HCT116 (cell line): ENCODE measurements around the gene SSH2. TPM values are rescaled to one million over a fixed set of nuclear protein-coding genes. Genes with fewer than 3 reads are reported as not detected.

Experiments used
- ATAC-seq: fragments of 200-7000 bp; cut with Tn5 transposase; 2 replicates; pipeline ENCODE4 v1.9.1; 2020; ENCODE audit warnings: mild to moderate bottlenecking, moderate library complexity
- BruUV-seq: library from RNA; stranded (reverse); fragments of 400-500 nt; replicated peaks from 2 replicates; lab custom pipeline; 2021; lab: Mats Ljungman, UMichigan
- CTCF ChIA-PET: fragments of 300-600 bp; sonication (Branson Sonifier 250); formaldehyde crosslinking; loops from one replicate; lab custom pipeline; 2021; ENCODE audit warnings: antibody characterized with exemption; lab: Charles Lee
- POLR2A ChIA-PET: fragments of 300-600, 350-600 bp; sonication (Branson Sonifier 250); formaldehyde crosslinking; loops from one replicate; lab custom pipeline; 2021; ENCODE audit warnings: antibody characterized with exemption; lab: Charles Lee
- RAD21 ChIA-PET, 2 experiments: fragments of 300-600 bp; sonication (Branson Sonifier 250); formaldehyde crosslinking; loops; one replicate each; lab custom pipeline; 2023; ENCODE audit warnings: low total read pairs in 2 of 2; ENCODE audit not compliant: uncharacterized antibody in 2 of 2, unreplicated experiment in 2 of 2, low non-redundant PET in 1 of 2; lab: Charles Lee
- DNase-seq: peaks from one replicate; pipeline ENCODE4 v3.0.0-alpha.2; 2010; ENCODE audit warnings: low read depth, low spot score
- H2AFZ ChIP-seq: fragments of 200-600 bp; shearing (Covaris generic), sonication (generic); 2 replicates; pipeline ENCODE4 v1.6.1; 2017; ENCODE audit warnings: low read depth, mixed run types, mixed read lengths, antibody characterized with exemption, low read length; ENCODE audit not compliant: poor library complexity, severe bottlenecking
- H3K27ac ChIP-seq: 2 replicates; pipeline ENCODE4 v1.5.1; 2012; ENCODE audit warnings: low read depth, low read length
- H3K27me3 ChIP-seq: fragments of 200-600 bp; sonication (generic); 2 replicates; pipeline ENCODE4 v1.6.1; 2016; ENCODE audit warnings: mixed run types, low read length, mixed read lengths; ENCODE audit not compliant: insufficient read depth
- H3K36me3 ChIP-seq, 2 experiments: fragments of 200-500 bp in 1 of 2; fragments of 200-600 bp in 1 of 2; sonication (Bioruptor generic) in 1 of 2; sonication (generic) in 1 of 2; 2 replicates each; pipeline versions ENCODE4 v1.5.1 to v1.6.1; 2014 to 2016; ENCODE audit warnings: low read length in 2 of 2, inconsistent platforms in 1 of 2, mixed read lengths in 1 of 2, mixed run types in 1 of 2; ENCODE audit not compliant: insufficient read depth in 2 of 2, control insufficient read depth in 1 of 2
- H3K4me1 ChIP-seq, 2 experiments: fragments of 200-600 bp in 1 of 2; sonication (generic) in 1 of 2; 2 replicates each; pipeline versions ENCODE4 v1.5.1 to v1.6.1; 2012 to 2017; ENCODE audit warnings: low read length in 2 of 2, inconsistent platforms in 1 of 2, mild to moderate bottlenecking in 1 of 2, mixed read lengths in 1 of 2, mixed run types in 1 of 2, moderate library complexity in 1 of 2; ENCODE audit not compliant: insufficient read depth in 2 of 2, control insufficient read depth in 1 of 2
- H3K4me2 ChIP-seq: fragments of 200-600 bp; sonication (generic); 2 replicates; pipeline ENCODE4 v1.6.1; 2017; ENCODE audit warnings: mixed run types, low read length, mixed read lengths
- H3K4me3 ChIP-seq, 2 experiments: fragments of 200-600 bp in 1 of 2; sonication (generic) in 1 of 2; replicated peaks in 1 of 2; 2 replicates each; pipeline ENCODE4 v1.5.1; 2011 to 2016; ENCODE audit warnings: low read length in 2 of 2, control low read depth in 1 of 2, low read depth in 1 of 2, mild to moderate bottlenecking in 1 of 2, mixed read lengths in 1 of 2, mixed run types in 1 of 2
- H3K79me2 ChIP-seq: fragments of 200-600 bp; sonication (generic); 2 replicates; pipeline ENCODE4 v1.6.1; 2017; ENCODE audit warnings: mild to moderate bottlenecking, mixed run types, low read length, moderate library complexity, mixed read lengths; ENCODE audit not compliant: insufficient read depth
- H3K9ac ChIP-seq: fragments of 200-600 bp; sonication (generic); 2 replicates; pipeline ENCODE4 v1.6.1; 2016; ENCODE audit warnings: low read length, mixed read lengths
- H3K9me2 ChIP-seq: fragments of 200-600 bp; sonication (generic), shearing (Covaris generic); 2 replicates; pipeline ENCODE4 v1.6.1; 2017; ENCODE audit warnings: mixed run types, mild to moderate bottlenecking, moderate library complexity; ENCODE audit not compliant: insufficient read depth
- H3K9me3 ChIP-seq, 2 experiments: fragments of 200-500 bp in 1 of 2; fragments of 200-600 bp in 1 of 2; sonication (Bioruptor generic) in 1 of 2; sonication (generic) in 1 of 2; 2 replicates each; pipeline ENCODE4 v1.6.1; 2014 to 2017; ENCODE audit warnings: low read length in 2 of 2, mixed read lengths in 2 of 2, inconsistent platforms in 1 of 2, low read depth in 1 of 2, mild to moderate bottlenecking in 1 of 2, mixed run types in 1 of 2, moderate library complexity in 1 of 2; ENCODE audit not compliant: control insufficient read depth in 1 of 2, insufficient read depth in 1 of 2
- H4K20me1 ChIP-seq: fragments of 200-600 bp; sonication (generic), shearing (Covaris generic); 2 replicates; pipeline ENCODE4 v1.6.1; 2017; ENCODE audit warnings: mixed run types, mild to moderate bottlenecking, moderate library complexity; ENCODE audit not compliant: insufficient read depth
- CBX3 ChIP-seq: IDR thresholded peaks from 2 replicates; pipeline ENCODE4 v1.6.1; 2012; ENCODE audit warnings: low read depth
- CEBPB ChIP-seq: IDR thresholded peaks from 2 replicates; pipeline ENCODE4 v1.6.1; 2012; ENCODE audit warnings: low read depth
- CTCF ChIP-seq, 3 experiments: fragments of 200-600 bp in 1 of 3; sonication (generic) in 1 of 3; IDR thresholded peaks in 2 of 3; conservative IDR thresholded peaks in 1 of 3; 2 replicates each; pipeline ENCODE4 v1.5.1; 2012 to 2017; ENCODE audit warnings: low read depth in 2 of 3, low read length in 2 of 3, antibody characterized with exemption in 1 of 3, borderline replicate concordance in 1 of 3, control low read depth in 1 of 3, mild to moderate bottlenecking in 1 of 3, mixed read lengths in 1 of 3, mixed run types in 1 of 3, moderate library complexity in 1 of 3; ENCODE audit not compliant: insufficient read depth in 1 of 3
- ELF1 ChIP-seq: IDR thresholded peaks from 2 replicates; pipeline ENCODE4 v1.6.1; 2012; ENCODE audit warnings: low read depth, borderline replicate concordance
- EZH2 ChIP-seq: fragments of 200-600 bp; sonication (generic); IDR thresholded peaks from 2 replicates; pipeline ENCODE4 v1.6.1; 2017; ENCODE audit warnings: antibody characterized with exemption, mixed run types
- JUND ChIP-seq: IDR thresholded peaks from 2 replicates; pipeline ENCODE4 v1.6.1; 2012
- MAX ChIP-seq: IDR thresholded peaks from 2 replicates; pipeline ENCODE4 v1.6.1; 2012
- POLR2A ChIP-seq: IDR thresholded peaks from 2 replicates; pipeline ENCODE4 v1.7.0; 2011; ENCODE audit warnings: borderline replicate concordance; ENCODE audit not compliant: insufficient read depth, insufficient read length; ENCODE audit errors: extremely low read depth
- RAD21 ChIP-seq: IDR thresholded peaks from 2 replicates; pipeline ENCODE4 v1.6.1; 2012; ENCODE audit warnings: low read depth, mild to moderate bottlenecking
- SIN3A ChIP-seq: IDR thresholded peaks from 2 replicates; pipeline ENCODE4 v1.6.1; 2012; ENCODE audit warnings: low read depth
- SP1 ChIP-seq: IDR thresholded peaks from 2 replicates; pipeline ENCODE4 v1.6.1; 2012; ENCODE audit warnings: low read depth
- SRF ChIP-seq: IDR thresholded peaks from 2 replicates; pipeline ENCODE4 v1.6.1; 2012; ENCODE audit warnings: low read depth
- TCF7L2 ChIP-seq: IDR thresholded peaks from 2 replicates; pipeline ENCODE4 v1.7.0; 2011; ENCODE audit warnings: borderline replicate concordance, inconsistent platforms; ENCODE audit not compliant: insufficient read depth, insufficient read length; ENCODE audit errors: extremely low read depth
- YY1 ChIP-seq: IDR thresholded peaks from 2 replicates; pipeline ENCODE4 v1.6.1; 2011; ENCODE audit warnings: low read length, low read depth, moderate library complexity, mild to moderate bottlenecking; ENCODE audit not compliant: insufficient replicate concordance; ENCODE audit errors: extremely low read depth
- ZFX ChIP-seq: fragments of 450-650 bp; IDR thresholded peaks from 2 replicates; pipeline ENCODE4 v1.6.1; 2017
- intact Hi-C: fragments of 100-400 bp; cut with micrococcal nuclease; formaldehyde crosslinking; loops from 2 replicates; pipeline ENCODE4 v1.10.0; 2022
- total RNA-seq: library from RNA; stranded (reverse); gene quantifications from one replicate; pipeline ENCODE4 v1.2.1, GENCODE V29; 2021; ENCODE audit not compliant: unreplicated experiment
- TF ChIP-seq, protein P1 (sequence below): IDR thresholded peaks from 2 replicates; pipeline ENCODE4 v1.6.1; 2012
- TF ChIP-seq, protein P2 (sequence below): IDR thresholded peaks from 2 replicates; pipeline ENCODE4 v1.6.1; 2011; ENCODE audit warnings: mild to moderate bottlenecking, low read length, moderate library complexity; ENCODE audit not compliant: insufficient replicate concordance; ENCODE audit errors: extremely low read depth

The SSH2 gene
- total RNA-seq, 1 experiment from 2014 or later: 17.0 TPM

DNA sequence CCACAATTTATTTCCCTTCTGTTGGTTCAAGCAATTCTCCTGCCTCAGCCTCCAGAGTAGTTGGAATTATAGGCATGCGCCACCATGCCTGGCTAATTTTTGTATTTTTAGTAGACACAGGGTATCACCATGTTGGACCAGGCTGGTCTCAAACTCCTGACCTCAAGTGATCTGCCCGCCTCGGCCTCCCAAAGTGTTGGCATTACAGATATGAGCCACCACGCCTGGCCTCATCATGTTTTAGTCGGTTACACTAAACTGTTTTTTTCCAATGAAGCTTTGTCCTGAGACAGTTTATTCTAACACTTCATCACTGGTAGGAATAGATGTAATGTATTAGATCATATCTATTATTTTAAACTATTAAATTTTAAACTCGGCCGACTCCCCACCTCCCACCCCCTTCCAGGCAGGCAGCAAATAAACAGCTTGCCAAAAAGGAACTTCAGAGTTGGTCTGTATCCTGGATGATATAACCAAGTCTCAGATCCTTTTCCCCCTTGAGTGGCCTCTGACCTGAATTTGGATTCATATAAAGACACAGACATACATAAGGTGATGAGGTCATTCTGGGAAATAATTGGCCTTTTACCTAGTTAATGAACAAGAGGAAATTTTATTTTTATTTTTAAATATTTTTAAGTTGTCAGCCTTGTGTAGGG lies 288.9 kb downstream of the SSH2 start:
- ATAC-seq: no peak
- RAD21 ChIA-PET: no interaction called here
- Histone ChIP-seq H3K79me2 (no peaks in the 10 kb centered on the region), H3K27ac (no peak overlapping the region), H3K9ac (no peak overlapping the region), H3K36me3 (no peaks in the 10 kb centered on the region), H3K9me3 (no peaks in the 10 kb centered on the region), H2AFZ (no peak overlapping the region), H3K4me1 (peaks cover 11 to 18% of the 10 kb centered on the region in 2 experiments), H3K9me2 (no peaks in the 10 kb centered on the region), H3K4me2 (no peak overlapping the region), H4K20me1 (no peaks in the 10 kb centered on the region), H3K27me3 (no peaks in the 10 kb centered on the region), H3K4me3 (no peak overlapping the region)
- CTCF ChIA-PET: interaction anchor here (2.3 to 5.9 kb wide), 5 partner anchors 13 to 453 kb away, joined by 10 to 95 read pairs (median 63); partner anchors contain the start of gene SSH2
- no peak for TF ChIP-seq RAD21
- TF ChIP-seq POLR2A: no peak
- TF ChIP-seq, protein P1, sequence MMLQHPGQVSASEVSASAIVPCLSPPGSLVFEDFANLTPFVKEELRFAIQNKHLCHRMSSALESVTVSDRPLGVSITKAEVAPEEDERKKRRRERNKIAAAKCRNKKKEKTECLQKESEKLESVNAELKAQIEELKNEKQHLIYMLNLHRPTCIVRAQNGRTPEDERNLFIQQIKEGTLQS: no peak
- no peak for TF ChIP-seq SIN3A
- TF ChIP-seq CEBPB: no peak
- no peak for TF ChIP-seq TCF7L2
- TF ChIP-seq CBX3: no peak
- TF ChIP-seq YY1: no peak
- TF ChIP-seq SP1: no peak
- no peak for TF ChIP-seq EZH2
- TF ChIP-seq CTCF (IDR thresholded peaks at IDR 0.05 in 2 of 3, conservative IDR thresholded peaks at IDR 0.05 in 1 of 3; ENCODE audit: borderline replicate concordance in 1 of 3, insufficient read depth in 1 of 3, low read depth in 2 of 3, low read length in 2 of 3): no peak
- TF ChIP-seq, protein P2, sequence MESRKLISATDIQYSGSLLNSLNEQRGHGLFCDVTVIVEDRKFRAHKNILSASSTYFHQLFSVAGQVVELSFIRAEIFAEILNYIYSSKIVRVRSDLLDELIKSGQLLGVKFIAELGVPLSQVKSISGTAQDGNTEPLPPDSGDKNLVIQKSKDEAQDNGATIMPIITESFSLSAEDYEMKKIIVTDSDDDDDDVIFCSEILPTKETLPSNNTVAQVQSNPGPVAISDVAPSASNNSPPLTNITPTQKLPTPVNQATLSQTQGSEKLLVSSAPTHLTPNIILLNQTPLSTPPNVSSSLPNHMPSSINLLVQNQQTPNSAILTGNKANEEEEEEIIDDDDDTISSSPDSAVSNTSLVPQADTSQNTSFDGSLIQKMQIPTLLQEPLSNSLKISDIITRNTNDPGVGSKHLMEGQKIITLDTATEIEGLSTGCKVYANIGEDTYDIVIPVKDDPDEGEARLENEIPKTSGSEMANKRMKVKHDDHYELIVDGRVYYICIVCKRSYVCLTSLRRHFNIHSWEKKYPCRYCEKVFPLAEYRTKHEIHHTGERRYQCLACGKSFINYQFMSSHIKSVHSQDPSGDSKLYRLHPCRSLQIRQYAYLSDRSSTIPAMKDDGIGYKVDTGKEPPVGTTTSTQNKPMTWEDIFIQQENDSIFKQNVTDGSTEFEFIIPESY: no peak
- TF ChIP-seq JUND: no peak
- no peak for TF ChIP-seq SRF
- no peak for TF ChIP-seq MAX
- no peak for TF ChIP-seq ZFX
- TF ChIP-seq ELF1: no peak
- POLR2A ChIA-PET: no interaction called here
- no peak for DNase-seq
- intact Hi-C loops: no loop called here
- BruUV-seq: no TSS peak
